CD4-positive, alpha-beta T cell treated with Interleukin-17A for 1 hour (primary cell): Measurements from ENCODE around the gene FPR3.

Experiments used
- DNase-seq: peaks from one replicate; pipeline ENCODE4 v3.0.0-alpha.2; 2020

The FPR3 gene

GRCh38 chr19:51807925-51808324, 13.0 kb downstream of the FPR3 start:
- no peak for DNase-seq

GRCh38 chr19:51808333-51808986, 13.5 kb downstream of the FPR3 start:
- DNase-seq, result no peak

GRCh38 chr19:51809787-51810186, 14.8 kb downstream of the FPR3 start:
- DNase-seq, result no peak

GRCh38 chr19:51810223-51810622, 15.3 kb downstream of the FPR3 start:
- DNase-seq, result no peak

GRCh38 chr19:51811344-51811743, 16.4 kb downstream of the FPR3 start:
- DNase-seq, result peak; percentile 29

- DNase-seq, result no peak
Observed at GRCh38 chr19:51815043-51815442, 20.1 kb downstream of the FPR3 start.

GRCh38 chr19:51816711-51817110, 21.8 kb downstream of the FPR3 start:
- DNase-seq, result no peak

- no peak for DNase-seq
Observed at GRCh38 chr19:51820011-51820410, 25.1 kb downstream of the FPR3 start.

GRCh38 chr19:51820831-51821446, 26.0 kb downstream of the FPR3 start:
- no peak for DNase-seq

- no peak for DNase-seq
Observed at GRCh38 chr19:51821456-51821855, 26.5 kb downstream of the FPR3 start.

- DNase-seq, result no peak
Observed at GRCh38 chr19:51821921-51822320, 27.0 kb downstream of the FPR3 start.

- DNase-seq, result peak; percentile 13
Observed at GRCh38 chr19:51822325-51822724, 27.4 kb downstream of the FPR3 start.

GRCh38 chr19:51822946-51823345, 28.0 kb downstream of the FPR3 start:
- DNase-seq, result no peak

- peak; percentile 30 for DNase-seq
Observed at GRCh38 chr19:51824281-51825005, 29.5 kb downstream of the FPR3 start.

GRCh38 chr19:51830274-51830673, 35.3 kb downstream of the FPR3 start:
- peak; percentile 29 for DNase-seq

GRCh38 chr19:51837145-51837544, 42.2 kb downstream of the FPR3 start:
- DNase-seq, result no peak

- DNase-seq, result no peak
Observed at GRCh38 chr19:51861870-51862622, 67.1 kb downstream of the FPR3 start.

GRCh38 chr19:51873097-51873496, 78.1 kb downstream of the FPR3 start:
- no peak for DNase-seq
